ENCODE data around the gene GPR158. TPM values are rescaled to one million over a fixed set of nuclear protein-coding genes. Genes with fewer than 3 reads are reported as not detected.

Gene GPR158
- total and polyA plus RNA-seq, 2 of the 8 experiments (the other 6 are each of a cell fraction or from before 2014, with no cell fraction given), result 0.14 to 0.78 TPM

DNA sequence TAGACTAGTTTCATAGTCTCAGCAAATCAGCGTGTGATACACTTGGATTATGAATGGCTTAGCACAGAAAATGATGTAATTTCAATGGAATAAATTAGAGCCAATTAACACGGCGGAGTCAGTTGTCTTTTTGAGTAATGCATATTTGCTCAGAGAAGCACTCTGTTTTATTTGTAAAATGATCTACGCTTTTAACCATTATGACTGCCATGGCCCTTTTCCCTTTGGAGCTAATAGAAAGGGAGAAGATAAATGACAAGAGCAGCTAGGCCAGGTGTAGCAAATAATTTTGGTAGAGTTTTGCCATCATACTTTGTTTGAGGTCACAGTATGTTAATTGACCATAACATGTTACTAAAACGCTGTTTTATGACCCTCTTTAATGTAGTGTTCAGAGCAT lies 86.8 kb downstream of the GPR158 start:
- Histone ChIP-seq H4K5ac (ENCODE audit: insufficient read length, low read depth, low read length) (no peak overlapping the region), H2BK15ac (ENCODE audit: low read length) (no peak overlapping the region), H3K14ac (ENCODE audit: insufficient read length) (no peak overlapping the region), H3K4me2 (ENCODE audit: insufficient read depth in 1 of 2, low read depth in 2 of 2, low read length in 2 of 2) (no peak overlapping the region), H3K9me3 (ENCODE audit: insufficient read depth in 2 of 2, low read depth in 1 of 2, low read length in 1 of 2) (no peaks in the 10 kb centered on the region), H3K23ac (ENCODE audit: insufficient read length) (no peak overlapping the region), H2AFZ (ENCODE audit: low read length) (no peak overlapping the region), H2BK5ac (ENCODE audit: low read depth, low read length) (no peak overlapping the region), H2BK120ac (replicated peaks; ENCODE audit: low read depth, low read length) (no peak overlapping the region), H3K4ac (replicated peaks; ENCODE audit: insufficient read length, low read depth, low read length) (no peak overlapping the region), H3K23me2 (ENCODE audit: low read depth, low read length) (no peaks in the 10 kb centered on the region), H3K27ac (ENCODE audit: low read depth, low read length) (no peak overlapping the region), H3K27me3 (replicated peaks in 1 of 4; ENCODE audit: control insufficient read depth in 3 of 4, extremely low read depth in 1 of 4, insufficient read depth in 3 of 4, low read length in 3 of 4) (no peaks in the 10 kb centered on the region), H4K20me1 (replicated peaks in 1 of 2; ENCODE audit: control insufficient read depth in 1 of 2, insufficient read depth in 2 of 2, low read length in 2 of 2) (no peaks in the 10 kb centered on the region), H3K4me3 (ENCODE audit: extremely low read depth in 1 of 4, insufficient read depth in 2 of 4, low read depth in 3 of 4, low read length in 4 of 4) (no peak overlapping the region), H2BK12ac (ENCODE audit: low read depth, low read length) (no peak overlapping the region), H4K8ac (ENCODE audit: extremely low read depth, insufficient read depth, low read length) (no peak overlapping the region), H3K9ac (replicated peaks in 1 of 4; ENCODE audit: extremely low read depth in 1 of 4, low read depth in 3 of 4, low read length in 3 of 4) (no peak overlapping the region), H3K79me1 (ENCODE audit: low read depth, low read length) (no peaks in the 10 kb centered on the region), H3K36me3 (ENCODE audit: control insufficient read depth in 2 of 4, insufficient read depth in 4 of 4, low read length in 3 of 4) (no peaks in the 10 kb centered on the region), H4K91ac (replicated peaks; ENCODE audit: insufficient read length, low read length) (no peak overlapping the region), H3K79me2 (ENCODE audit: control insufficient read depth in 1 of 2, insufficient read depth in 2 of 2, low read length in 2 of 2) (no peaks in the 10 kb centered on the region), H3K4me1 (replicated peaks in 1 of 4; ENCODE audit: control insufficient read depth in 3 of 4, insufficient read depth in 4 of 4, low read length in 3 of 4) (no peaks in the 10 kb centered on the region), H3K18ac (ENCODE audit: extremely low read depth, low read length) (no peak overlapping the region), H2AK5ac (ENCODE audit: low read depth, low read length) (no peak overlapping the region), H3K56ac (replicated peaks; ENCODE audit: insufficient read length, low read depth, low read length) (no peak overlapping the region), H2BK20ac (ENCODE audit: low read length) (no peak overlapping the region)
- no peak for DNase-seq (ENCODE audit: low read depth in 1 of 2, low spot score in 2 of 2)
- ChIA-PET POLR2A (ENCODE audit: partially characterized antibody) (no interaction called here), CTCF (ENCODE audit: partially characterized antibody) (no interaction called here)
- 74% methylated on average over 5 of the region's 5 CpGs; no CpG with 5 or more reads in 1 of the 2 experiments for WGBS, 2 experiments (ENCODE audit: extremely low coverage in 1 of 2, insufficient coverage in 1 of 2, insufficient read length in 1 of 2, insufficient replicate concordance in 2 of 2, low coverage in 1 of 2, low lambda C conversion rate in 2 of 2, missing lambda C conversion rate in 1 of 2)
- no peak for FAIRE-seq
- TF ChIP-seq SIRT6 (IDR thresholded peaks at IDR 0.05; ENCODE audit: low read length) (no peak), SIX5 (IDR thresholded peaks at IDR 0.05; ENCODE audit: low read depth, low read length) (no peak)
